ENCODE results near the gene RAI14.
"Not testable (repeated sequence)": the region's sequence is repeated elsewhere in the genome, so short reads cannot be mapped to it uniquely, and the experiment has no call there.

GRCh38 chr5:34701442-34701841 lies 45.3 kb downstream of the RAI14 start:
- not testable (repeated sequence) for TF ChIP-seq EZH2phosphoT487 (IDR thresholded peaks at IDR 0.05; ENCODE audit: low read depth); CTCF (IDR thresholded peaks at IDR 0.05; ENCODE audit: low read depth, low read length)

All from OCI-LY3 (cell line).